HG03159 (cell line): ENCODE results near the gene KNOP1.
"Not testable (repeated sequence)": the region's sequence is repeated elsewhere in the genome, so short reads cannot be mapped to it uniquely, and the experiment has no call there.

Source experiments
- ATAC-seq: cut with Tn5 transposase; IDR thresholded peaks from one replicate; pipeline ENCODE4 v1.9.1; 2021; ENCODE audit warnings: mild to moderate bottlenecking, moderate library complexity; ENCODE audit not compliant: unreplicated experiment

The KNOP1 gene

GRCh38 chr16:19688396-19689024 is 29.5 kb downstream of the KNOP1 start:
- ATAC-seq = no peak

- ATAC-seq = no peak
Measured at GRCh38 chr16:19687279-19687678, 30.7 kb downstream of the KNOP1 start.

- ATAC-seq = no peak
Measured at GRCh38 chr16:19685176-19685575, 32.9 kb downstream of the KNOP1 start.

- ATAC-seq = no peak
Measured at GRCh38 chr16:19683453-19684236, 34.4 kb downstream of the KNOP1 start.

- ATAC-seq = no peak
Measured at GRCh38 chr16:19681637-19682036, 36.4 kb downstream of the KNOP1 start.

DNA sequence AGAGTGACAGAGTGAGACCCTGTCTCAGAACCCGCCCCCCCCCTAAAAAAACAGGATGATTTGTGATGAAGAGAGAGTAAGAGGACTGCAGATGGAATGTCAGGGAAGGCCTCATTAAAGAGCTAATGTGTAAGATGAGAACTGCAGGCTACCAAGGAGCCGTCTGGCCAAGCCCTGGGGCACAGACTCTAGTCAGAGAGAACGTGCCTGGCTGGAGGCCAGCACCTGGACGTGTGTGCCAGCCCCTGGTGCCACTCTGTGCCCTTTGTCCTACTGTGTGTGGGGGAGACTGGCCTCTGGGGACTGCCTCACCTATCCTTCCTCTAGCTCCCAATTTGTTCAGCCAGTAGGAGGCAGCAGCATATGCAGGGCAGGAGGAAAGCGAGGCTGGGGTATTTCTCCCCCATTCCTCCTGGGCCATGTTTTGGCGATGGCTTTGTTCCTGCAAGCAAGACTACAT is 37.1 kb downstream of the KNOP1 start:
- no peak for ATAC-seq

GRCh38 chr16:19679281-19679680 is 38.7 kb downstream of the KNOP1 start:
- not testable (repeated sequence) for ATAC-seq

- ATAC-seq = no peak
Measured at GRCh38 chr16:19678804-19679203, 39.2 kb downstream of the KNOP1 start.

GRCh38 chr16:19677402-19677801 is 40.6 kb downstream of the KNOP1 start:
- no peak for ATAC-seq

DNA sequence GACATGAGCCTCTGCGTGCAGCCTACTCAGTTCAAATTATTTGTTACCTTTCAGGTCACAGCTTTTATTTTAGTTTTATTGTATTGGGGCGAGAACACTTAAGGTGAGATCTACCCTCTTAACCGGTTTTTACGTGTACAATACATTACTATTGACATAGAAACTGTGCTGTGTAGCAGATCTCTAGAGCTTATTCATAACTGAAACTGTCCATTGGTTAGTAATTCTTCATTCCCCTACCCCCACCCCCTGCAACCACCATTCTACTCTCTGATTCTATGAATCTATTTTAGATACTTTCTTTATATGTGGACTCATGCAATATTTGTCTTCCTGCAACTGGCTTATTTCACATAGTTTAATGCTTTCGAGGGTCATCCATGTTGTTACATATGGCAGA is 43.5 kb downstream of the KNOP1 start:
- ATAC-seq = no peak

DNA sequence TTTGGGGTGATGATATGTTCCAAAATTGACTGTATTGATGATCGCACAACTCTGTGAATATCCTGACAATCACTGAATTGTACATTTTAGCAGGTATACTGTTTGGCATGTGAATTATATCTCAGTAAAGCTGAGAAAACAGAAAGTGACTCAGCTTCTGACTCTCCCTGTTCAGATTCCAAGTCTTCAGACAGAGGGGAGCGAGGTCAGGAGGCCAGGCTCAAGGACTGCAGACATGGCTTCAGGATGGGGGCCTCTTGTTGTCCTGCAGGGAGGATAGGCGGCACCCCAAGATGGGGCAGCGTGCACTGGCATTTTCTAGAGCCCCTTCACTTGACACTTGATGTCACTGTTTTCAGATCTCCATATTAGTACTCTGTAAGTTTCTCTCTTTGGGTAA is 45.6 kb downstream of the KNOP1 start:
- ATAC-seq = no peak

- no peak for ATAC-seq
Measured at GRCh38 chr16:19666477-19666876, 51.5 kb downstream of the KNOP1 start.

DNA sequence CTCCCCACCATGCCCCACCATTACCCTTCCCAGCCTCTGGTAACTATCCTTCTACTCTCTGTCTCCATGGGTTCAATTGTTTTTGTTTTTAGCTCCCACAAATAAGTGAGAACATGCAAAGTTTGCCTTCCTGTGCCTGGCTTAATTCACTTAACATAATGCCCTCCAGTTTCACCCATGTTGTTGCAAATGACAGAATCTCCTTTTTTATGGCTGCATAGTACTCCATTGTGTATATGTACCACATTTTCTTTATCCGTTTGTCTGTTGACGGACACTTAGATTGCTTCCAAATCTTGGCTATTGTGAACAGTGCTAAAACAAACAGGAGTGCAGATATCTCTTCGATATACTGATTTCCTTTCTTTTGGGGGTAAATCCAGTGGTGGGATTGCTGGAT is 52.7 kb downstream of the KNOP1 start:
- not testable (repeated sequence) for ATAC-seq

DNA sequence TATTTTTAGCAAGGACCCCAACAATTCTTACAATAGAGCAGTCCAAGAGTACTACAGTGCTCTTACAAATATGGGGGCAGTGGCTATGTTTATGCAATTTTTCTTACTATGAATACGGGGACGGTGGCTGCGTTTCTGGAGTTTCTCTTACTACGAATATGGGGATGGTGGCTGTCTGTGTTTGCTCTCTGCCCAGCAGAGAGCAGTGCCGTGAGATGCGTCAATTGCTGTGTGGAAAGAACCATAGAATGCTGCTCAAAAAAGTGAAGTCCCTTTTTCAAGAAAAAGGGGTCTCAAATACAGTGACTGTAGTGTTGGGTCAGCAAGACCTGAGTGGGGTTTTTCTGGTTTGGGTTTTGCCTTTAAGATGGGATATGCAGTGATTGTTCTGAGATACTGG is 53.9 kb downstream of the KNOP1 start:
- no peak for ATAC-seq

DNA sequence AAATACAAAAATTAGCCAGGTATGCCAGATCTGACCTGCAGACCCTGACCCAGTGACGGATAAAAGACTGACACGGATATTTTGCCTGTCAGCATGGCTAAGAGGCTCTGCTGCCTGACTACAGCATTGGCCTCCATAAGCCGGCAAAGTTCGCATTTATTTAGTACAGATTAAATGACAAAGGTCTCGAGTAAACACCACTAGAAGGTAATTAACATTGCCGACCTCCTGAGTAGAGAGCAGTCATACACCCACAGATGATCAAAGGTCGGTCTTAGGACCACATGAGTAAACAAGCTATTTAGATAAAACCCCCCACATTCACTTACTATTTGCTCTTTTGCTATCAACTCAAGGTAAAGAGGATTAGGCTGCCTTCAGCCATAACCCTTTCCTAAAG is 55.7 kb downstream of the KNOP1 start:
- ATAC-seq = no peak

DNA sequence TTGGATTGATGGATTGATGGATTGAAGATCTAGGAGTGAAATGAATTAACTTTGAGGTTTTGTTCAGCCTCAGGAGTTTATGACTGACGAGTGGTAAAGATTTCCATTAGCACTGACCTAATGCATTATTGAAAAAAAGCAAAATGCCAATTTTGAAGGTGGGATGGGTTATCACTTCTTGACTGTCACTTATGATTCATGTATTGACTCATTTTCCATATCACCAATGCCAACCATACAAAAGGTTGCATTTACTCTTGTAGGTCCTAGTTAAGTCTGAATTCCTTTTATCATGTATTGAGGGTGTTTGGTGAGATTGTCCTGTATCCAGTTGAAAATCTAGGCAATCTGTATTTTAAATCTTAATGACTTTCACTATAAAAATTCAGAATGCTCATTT is 57.6 kb downstream of the KNOP1 start:
- ATAC-seq = no peak

DNA sequence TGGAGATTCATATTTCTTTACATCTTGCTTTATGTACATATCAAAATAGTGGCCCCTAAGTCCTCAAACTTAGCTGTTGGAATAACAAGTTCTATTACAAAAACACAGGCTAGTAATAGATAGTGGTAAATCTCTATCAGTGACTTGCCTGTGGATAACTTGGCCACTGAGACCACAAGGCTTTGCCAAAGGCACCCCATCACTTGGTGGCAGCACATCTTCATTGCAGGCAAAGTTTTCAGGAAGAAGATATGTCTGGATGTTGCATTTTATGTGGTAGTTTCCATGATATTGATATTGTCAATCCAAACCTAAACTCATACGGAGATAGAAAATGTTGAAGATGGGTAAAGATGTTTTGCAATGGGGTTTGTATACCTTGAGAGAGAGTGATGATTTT is 58.5 kb downstream of the KNOP1 start:
- no peak for ATAC-seq

DNA sequence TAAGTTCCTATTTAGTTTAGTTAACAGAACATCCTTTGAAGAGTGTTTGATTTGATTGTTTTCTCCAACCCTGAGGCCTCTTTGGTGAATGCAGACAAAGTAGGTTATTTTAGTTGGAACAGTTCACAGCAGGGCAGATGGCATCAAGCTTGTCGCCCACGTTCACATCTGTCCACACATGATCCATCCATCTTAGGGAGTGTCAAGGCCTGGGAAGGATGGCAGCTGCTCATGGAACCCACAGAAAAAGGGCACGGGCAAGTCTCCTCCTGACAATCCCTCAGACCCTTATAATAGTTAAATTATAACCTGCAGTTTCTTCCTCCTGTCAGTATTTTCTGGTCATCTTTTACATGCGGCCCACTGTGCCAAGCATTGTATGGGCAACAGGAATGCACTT is 60.2 kb downstream of the KNOP1 start:
- no peak for ATAC-seq

- no peak for ATAC-seq
Measured at GRCh38 chr16:19655242-19655777, 62.7 kb downstream of the KNOP1 start.

- ATAC-seq = no peak
Measured at GRCh38 chr16:19654147-19654546, 63.9 kb downstream of the KNOP1 start.
